HG02763 (cell line): ENCODE results near the gene KIRREL3.

ENCODE experiments used
- ATAC-seq: cut with Tn5 transposase; IDR thresholded peaks from one replicate; pipeline ENCODE4 v1.9.1; 2021; ENCODE audit warnings: mild to moderate bottlenecking, moderate library complexity; ENCODE audit not compliant: unreplicated experiment

Gene KIRREL3

GRCh38 chr11:126647735-126648134 is 352.8 kb downstream of the KIRREL3 start:
- ATAC-seq = no peak

- ATAC-seq = no peak
Measured at GRCh38 chr11:126646701-126647557, 353.6 kb downstream of the KIRREL3 start.

- ATAC-seq = no peak
Measured at GRCh38 chr11:126645186-126645585, 355.4 kb downstream of the KIRREL3 start.

- no peak for ATAC-seq
Measured at GRCh38 chr11:126640186-126640585, 360.4 kb downstream of the KIRREL3 start.

- no peak for ATAC-seq
Measured at GRCh38 chr11:126639692-126640091, 360.9 kb downstream of the KIRREL3 start.

GRCh38 chr11:126638648-126639047 is 361.9 kb downstream of the KIRREL3 start:
- no peak for ATAC-seq

GRCh38 chr11:126637795-126638175 is 362.8 kb downstream of the KIRREL3 start:
- no peak for ATAC-seq

GRCh38 chr11:126636911-126637794 is 363.4 kb downstream of the KIRREL3 start:
- ATAC-seq = no peak

GRCh38 chr11:126635511-126635910 is 365.1 kb downstream of the KIRREL3 start:
- ATAC-seq = no peak

- ATAC-seq = no peak
Measured at GRCh38 chr11:126634963-126635362, 365.6 kb downstream of the KIRREL3 start.

- no peak for ATAC-seq
Measured at GRCh38 chr11:126633330-126633729, 367.2 kb downstream of the KIRREL3 start.

GRCh38 chr11:126630893-126631798 is 369.4 kb downstream of the KIRREL3 start:
- ATAC-seq = no peak

- ATAC-seq = no peak
Measured at GRCh38 chr11:126630488-126630887, 370.1 kb downstream of the KIRREL3 start.

GRCh38 chr11:126628790-126629621 is 371.6 kb downstream of the KIRREL3 start:
- no peak for ATAC-seq

- no peak for ATAC-seq
Measured at GRCh38 chr11:126628450-126628789, 372.1 kb downstream of the KIRREL3 start.

- no peak for ATAC-seq
Measured at GRCh38 chr11:126627421-126627820, 373.1 kb downstream of the KIRREL3 start.

- no peak for ATAC-seq
Measured at GRCh38 chr11:126624506-126624905, 376.1 kb downstream of the KIRREL3 start.

- ATAC-seq = no peak
Measured at GRCh38 chr11:126619516-126619915, 381.1 kb downstream of the KIRREL3 start.

- no peak for ATAC-seq
Measured at GRCh38 chr11:126615845-126616244, 384.7 kb downstream of the KIRREL3 start.

- ATAC-seq = no peak
Measured at GRCh38 chr11:126613272-126613671, 387.3 kb downstream of the KIRREL3 start.
